GM12878 (cell line): ENCODE results near the gene RPS2. TPM values are rescaled to one million over a fixed set of nuclear protein-coding genes. Genes with fewer than 3 reads are reported as not detected.
"Not testable (repeated sequence)": the region's sequence is repeated elsewhere in the genome, so short reads cannot be mapped to it uniquely, and the experiment has no call there.

ENCODE experiments used
- ATAC-seq: fragments of 200-7000 bp; cut with Tn5 transposase; 3 replicates; pipeline ENCODE4 v1.9.1; 2020; ENCODE audit warnings: mild to moderate bottlenecking, moderate library complexity
- BruUV-seq: library from RNA; stranded (reverse); fragments of 400-500 nt; replicated peaks from 2 replicates; lab custom pipeline; 2021; lab: Mats Ljungman, UMichigan
- CTCF ChIA-PET: fragments of 300-600 bp; sonication (Branson Sonifier 250); formaldehyde crosslinking; extraction: SDS; loops from one replicate; lab custom pipeline; 2021; ENCODE audit warnings: inconsistent platforms; lab: Yijun Ruan, JAX
- POLR2A ChIA-PET: fragments of 350-600 bp; formaldehyde crosslinking; extraction: SDS; loops from one replicate; lab custom pipeline; 2021; ENCODE audit warnings: inconsistent platforms; lab: Charles Lee
- RAD21 ChIA-PET: fragments of 300-600 bp; sonication (Branson Sonifier 250); formaldehyde crosslinking; loops from one replicate; lab custom pipeline; 2023; ENCODE audit warnings: antibody characterized with exemption; ENCODE audit not compliant: unreplicated experiment; lab: Charles Lee
- SMC1A ChIA-PET: fragments of 300-600 bp; sonication (Branson Sonifier 250); formaldehyde crosslinking; loops from one replicate; lab custom pipeline; 2023; ENCODE audit not compliant: unreplicated experiment, uncharacterized antibody; lab: Charles Lee
- DNase-seq: peaks from one replicate; pipeline ENCODE4 v3.0.0-alpha.2; 2011; ENCODE audit warnings: low read depth, low spot score
- FAIRE-seq: peaks from 3 replicates; lab custom pipeline; 2011; peaks lifted over from hg19 to GRCh38; lab: Jason Lieb, UNC
- H2AFZ ChIP-seq: 2 replicates; pipeline ENCODE4 v1.6.0; 2011; ENCODE audit warnings: low read depth, low read length, control low read depth; ENCODE audit not compliant: control insufficient read depth
- H3K27ac ChIP-seq: 2 replicates; pipeline ENCODE4 v1.5.1; 2011; ENCODE audit warnings: control low read depth; ENCODE audit not compliant: control insufficient read depth, insufficient read depth
- H3K27me3 ChIP-seq, 2 experiments: replicated peaks in 1 of 2; 2 replicates each; pipeline versions ENCODE4 v1.6.0 to v1.6.1; 2011; ENCODE audit warnings: low read length in 1 of 2; ENCODE audit not compliant: control insufficient read depth in 2 of 2, insufficient read depth in 2 of 2
- H3K36me3 ChIP-seq, 2 experiments: 2 replicates each; pipeline ENCODE4 v1.5.1; 2011; ENCODE audit warnings: low read length in 1 of 2; ENCODE audit not compliant: control insufficient read depth in 2 of 2, insufficient read depth in 2 of 2
- H3K4me1 ChIP-seq: 2 replicates; pipeline ENCODE4 v1.6.1; 2011; ENCODE audit warnings: mild to moderate bottlenecking, low read length, moderate library complexity, mixed read lengths; ENCODE audit not compliant: control insufficient read depth, insufficient read depth
- H3K4me2 ChIP-seq: 2 replicates; pipeline ENCODE4 v1.6.0; 2011; ENCODE audit warnings: control low read depth; ENCODE audit not compliant: control insufficient read depth, insufficient read depth
- H3K4me3 ChIP-seq: fragments of 200-600 bp; sonication (generic); 2 replicates; pipeline ENCODE4 v1.5.1; 2016
- H3K79me2 ChIP-seq: 2 replicates; pipeline ENCODE4 v1.6.0; 2011; ENCODE audit warnings: low read length; ENCODE audit not compliant: control insufficient read depth, insufficient read depth
- H3K9ac ChIP-seq: 2 replicates; pipeline ENCODE4 v1.8.0; 2011; ENCODE audit warnings: low read length, control low read depth, mixed read lengths; ENCODE audit not compliant: control insufficient read depth, insufficient read depth
- H3K9me3 ChIP-seq: replicated peaks from 3 replicates; pipeline ENCODE4 v1.5.1; 2011; ENCODE audit warnings: mild to moderate bottlenecking, low read length; ENCODE audit not compliant: control insufficient read depth, insufficient read depth
- H4K20me1 ChIP-seq: 2 replicates; pipeline ENCODE4 v1.6.0; 2011; ENCODE audit not compliant: control insufficient read depth, insufficient read depth
- ELK1 ChIP-seq: IDR thresholded peaks from 2 replicates; pipeline ENCODE4 v1.6.1; 2012; ENCODE audit warnings: low read depth, low read length, improper control_type of control experiment
- EZH2 ChIP-seq: IDR thresholded peaks from 2 replicates; pipeline ENCODE4 v1.6.1; 2012; ENCODE audit warnings: low read depth, mild to moderate bottlenecking, control low read depth, inconsistent platforms, low read length, borderline replicate concordance; ENCODE audit not compliant: control insufficient read depth
- GABPA ChIP-seq: IDR thresholded peaks from 2 replicates; pipeline ENCODE4 v1.6.1; 2014; ENCODE audit warnings: antibody characterized with exemption, low read depth, mild to moderate bottlenecking, inconsistent platforms
- MAX ChIP-seq: IDR thresholded peaks from 2 replicates; pipeline ENCODE4 v1.6.1; 2012; ENCODE audit warnings: low read depth, low read length, improper control_type of control experiment
- POU2F2 ChIP-seq: IDR thresholded peaks from 3 replicates; pipeline ENCODE4 v1.6.1; 2011; ENCODE audit warnings: low read depth, mild to moderate bottlenecking, low read length, borderline replicate concordance
- RCOR1 ChIP-seq: conservative IDR thresholded peaks from 2 replicates; pipeline ENCODE4 v1.6.1; 2012; ENCODE audit warnings: low read depth, low read length, improper control_type of control experiment
- TAF1 ChIP-seq: IDR thresholded peaks from 2 replicates; pipeline ENCODE4 v1.6.1; 2011; ENCODE audit warnings: mild to moderate bottlenecking, low read depth, low read length, borderline replicate concordance
- TCF12 ChIP-seq: IDR thresholded peaks from 2 replicates; pipeline ENCODE4 v1.6.1; 2011; ENCODE audit warnings: low read depth, mild to moderate bottlenecking, low read length
- ZBTB11 ChIP-seq: fragments of 450-650 bp; formaldehyde crosslinking; IDR thresholded peaks from 2 replicates; pipeline ENCODE4 v1.5.0; 2022; ENCODE audit warnings: mild to moderate bottlenecking, missing genetic modification characterization
- ZNF207 ChIP-seq: fragments of 450-650 bp; IDR thresholded peaks from 2 replicates; pipeline ENCODE4 v1.6.1; 2014; ENCODE audit warnings: antibody characterized with exemption, mild to moderate bottlenecking, borderline replicate concordance
- WGBS: methylation state at CpG from one replicate; pipeline ENCODE4 v1.1.6; 2016; ENCODE audit warnings: low lambda C conversion rate; ENCODE audit not compliant: insufficient replicate concordance, insufficient coverage; ENCODE audit errors: missing lambda C conversion rate; 5-methylcytosine and 5-hydroxymethylcytosine counted together
- in situ Hi-C: fragments of 300-500 bp; cut with MboI; formaldehyde crosslinking; loops from 9 replicates; pipeline ENCODE4 v1.14.3; 2018; ENCODE audit warnings: mixed read lengths
- intact Hi-C: fragments of 100-400 bp; cut with micrococcal nuclease; formaldehyde crosslinking; loops from one replicate; pipeline ENCODE4 v1.14.2; 2022; ENCODE audit not compliant: unreplicated experiment
- polyA plus RNA-seq, 11 experiments: library from polyadenylated mRNA; depleted of rRNA in 4 of 11; unstranded in 6 of 11; stranded (reverse) in 5 of 11; fragments of >200 nt; fragmentation: Nextera tagmentation in 4 of 11; fragmentation: Illumina TruSeq in 1 of 11; extraction: Ambion mirVana in 4 of 11; extraction: Trizol in 1 of 11; gene quantifications; 1 replicate in 1 of 11; 2 replicates in 10 of 11; pipeline versions ENCODE4 v1.2.1 to v1.2.3, GENCODE V29; 2011 to 2016; ENCODE audit warnings: inconsistent platforms in 2 of 11, missing spikeins in 2 of 11, low read depth in 1 of 11
- total RNA-seq, 4 experiments: library from RNA; depleted of rRNA in 3 of 4; stranded (reverse); fragments of >200 nt in 3 of 4; fragmentation: Illumina TruSeq in 1 of 4; extraction: Trizol in 1 of 4; gene quantifications; 2 replicates each; pipeline versions ENCODE4 v1.2.1 to v1.2.3, GENCODE V29; 2013 to 2021

RPS2 gene
- total and polyA plus RNA-seq, 10 of the 15 experiments (the other 5 are each of a cell fraction or from before 2014, with no cell fraction given), result 1,295 to 7,121 (median 3,933) TPM

GRCh38 chr16:2011726-2012125 lies 47.1 kb upstream of the RPS2 start:
- Histone ChIP-seq H3K79me2 (peaks cover 38% of the 10 kb centered on the region), H3K4me1 (peaks cover 14% of the 10 kb centered on the region)
- intact Hi-C loops, H3K36me3 ChIP-seq, BruUV-seq, H3K9me3 ChIP-seq, H2AFZ ChIP-seq, H3K27ac ChIP-seq, SMC1A ChIA-PET, H3K4me2 ChIP-seq, FAIRE-seq, H4K20me1 ChIP-seq, H3K9ac ChIP-seq, H3K27me3 ChIP-seq, ATAC-seq, RAD21 ChIA-PET, DNase-seq, H3K4me3 ChIP-seq: not testable (repeated sequence)
- WGBS, result 80% methylated on average over 9 of the region's 9 CpGs
- in situ Hi-C loops, result loop anchor here (10.0 kb wide), 1 partner anchor 483 kb away; no protein-coding TSS in a partner anchor
- ChIA-PET CTCF (interaction anchor here (0.9 to 2.5 kb wide), 3 partner anchors 11 to 142 kb away, joined by 3 to 11 read pairs (median 8); no protein-coding TSS in a partner anchor), POLR2A (interaction anchor here (0.6 to 0.7 kb wide), 3 partner anchors 17 to 359 kb away, joined by 3 to 6 read pairs (median 4); no protein-coding TSS in a partner anchor)

GRCh38 chr16:2009791-2010510 lies 45.3 kb upstream of the RPS2 start, which contains the start of gene ZNF598:
Gene ZNF598, minus strand, starts transcription at chr16:2009821.
- in situ Hi-C loops (loop anchor here (10.0 kb wide), 1 partner anchor 485 kb away; no protein-coding TSS in a partner anchor), intact Hi-C loops (loop anchor here (5.0 kb wide), 1 partner anchor 142 kb away; no protein-coding TSS in a partner anchor)
- RAD21 ChIA-PET, result no interaction called here
- H3K36me3 ChIP-seq, result peaks cover 0 to 3% of the 10 kb centered on the region in 2 experiments; a peak in 1 of 4 replicates
- H3K79me2 ChIP-seq, result peaks cover 54% of the 10 kb centered on the region
- TSS peak; percentile 99 for BruUV-seq
- CTCF ChIA-PET, result no interaction called here
- H3K9me3 ChIP-seq, result no peaks in the 10 kb centered on the region
- H3K4me1 ChIP-seq, result peaks cover 15% of the 10 kb centered on the region
- ATAC-seq, result peak; percentile 93
- peak within 1 kb of the TSS; percentile 89 for H2AFZ ChIP-seq
- peak within 1 kb of the TSS; percentile 96 for H3K9ac ChIP-seq
- H3K4me2 ChIP-seq, result peak within 1 kb of the TSS; percentile 99
- H3K27me3 ChIP-seq, result no peaks in the 10 kb centered on the region
- peak within 1 kb of the TSS; percentile 100 for H3K4me3 ChIP-seq
- no peak for DNase-seq
- SMC1A ChIA-PET, result no interaction called here
- no peak for FAIRE-seq
- H3K27ac ChIP-seq, result peak within 1 kb of the TSS; percentile 89
- POLR2A ChIA-PET, result no interaction called here
- under 1% methylated on average over 37 of the region's 52 CpGs for WGBS
- no peaks in the 10 kb centered on the region for H4K20me1 ChIP-seq
- TF ChIP-seq TCF12, result 0 out of 2 replicates have a peak, but pooled peaks have one; percentile 18
- TF ChIP-seq TAF1, result peak; percentile 59; the same call in 1 of the 2 replicates
- TF ChIP-seq RCOR1, result no peak
- peak; percentile 87 for TF ChIP-seq GABPA
- TF ChIP-seq EZH2, result no peak
- peak; percentile 74 for TF ChIP-seq ELK1
- TF ChIP-seq MAX, result peak; percentile 48
- TF ChIP-seq POU2F2, result peak; percentile 77; the same call in 2 of the 3 replicates
- TF ChIP-seq ZNF207, result peak; percentile 63
- TF ChIP-seq ZBTB11 (CRISPR knock-in tag), result peak; percentile 37; the same call in 1 of the 2 replicates
